Activated T-cell treated with anti-CD3 and anti-CD28 coated beads, Interleukin-2, amount 50 U/mL, for 1 hour (primary cell): Measurements from ENCODE around the gene PREX1.

Experiments
- DNase-seq: peaks from one replicate; pipeline ENCODE4 v3.0.0-alpha.2; 2020

PREX1 gene

DNA sequence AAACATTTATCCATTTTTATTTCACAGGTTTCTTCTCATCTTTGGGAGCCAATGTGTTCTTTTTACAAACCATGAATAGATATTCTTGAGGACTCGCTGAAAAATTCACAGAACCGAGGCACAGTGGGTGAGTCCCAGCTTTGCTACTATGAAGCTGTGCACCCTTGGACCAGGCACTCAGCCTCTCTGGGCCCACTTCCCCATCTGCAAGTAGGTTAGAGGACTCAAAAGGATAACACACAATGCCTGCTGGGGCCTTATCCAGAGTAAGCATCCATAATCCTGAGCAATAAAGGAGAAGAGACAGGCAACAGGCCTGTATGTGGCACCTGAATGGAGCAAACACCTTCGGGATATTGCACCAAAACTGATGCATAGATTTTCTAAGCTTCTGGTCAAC is 153.3 kb downstream of the PREX1 start:
- DNase-seq, result no peak

DNA sequence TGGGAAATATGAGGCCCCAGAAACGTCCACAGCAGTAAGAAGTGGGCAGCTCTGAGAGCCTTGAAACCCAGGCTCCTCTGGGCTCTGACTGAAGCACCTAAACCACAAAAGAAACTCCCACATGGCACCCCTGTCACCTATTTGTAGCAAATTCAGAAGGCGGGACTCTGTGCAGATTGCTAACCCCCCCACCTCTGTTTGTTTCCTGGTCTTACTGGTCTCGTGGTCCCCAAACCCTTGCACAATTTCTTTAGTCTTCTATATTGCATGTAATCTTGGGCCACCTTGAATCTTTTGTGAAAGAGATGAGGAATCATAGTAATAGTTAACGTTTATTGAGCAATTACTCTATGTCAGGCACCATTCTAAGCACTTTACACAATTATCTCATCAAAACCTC is 154.3 kb downstream of the PREX1 start:
- no peak for DNase-seq

DNA sequence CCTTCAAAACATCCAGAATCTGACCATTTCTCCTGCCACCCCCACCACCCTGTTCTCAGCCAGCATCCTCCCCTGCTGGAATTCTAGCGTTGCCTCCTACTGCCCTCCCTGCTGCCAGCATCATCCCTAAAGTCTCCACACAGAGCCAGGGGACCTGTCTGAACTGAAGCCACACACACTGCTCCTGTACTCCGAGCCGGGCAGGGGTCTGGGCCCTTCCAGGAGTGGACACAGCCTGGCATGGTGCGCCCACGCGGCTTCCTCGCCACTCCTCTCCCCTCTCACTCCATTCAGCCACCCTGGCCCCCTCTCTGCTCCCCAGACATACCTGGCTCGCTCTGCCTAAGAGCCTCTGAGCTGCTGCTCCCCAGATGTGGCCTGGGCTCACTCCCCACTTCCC is 155.5 kb downstream of the PREX1 start:
- DNase-seq, result no peak

DNA sequence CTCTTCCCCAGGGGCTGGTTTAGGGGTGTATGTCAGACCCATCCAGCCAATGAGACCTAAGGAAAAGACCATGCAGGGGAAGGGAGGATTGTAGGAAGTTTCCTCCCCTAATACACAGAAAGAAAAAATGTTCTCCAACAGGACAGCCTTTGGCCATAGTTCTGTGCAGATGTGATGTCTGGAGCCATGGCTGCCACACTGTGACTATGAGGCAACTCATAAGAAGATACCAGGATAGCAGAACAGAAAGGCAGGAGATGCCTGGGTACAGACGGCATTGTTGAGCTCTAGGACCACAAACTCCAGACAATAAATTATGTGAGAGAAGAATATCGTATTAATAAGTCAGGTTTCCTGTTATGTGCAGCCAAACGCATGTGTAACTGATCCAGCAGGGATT is 156.7 kb downstream of the PREX1 start:
- DNase-seq, result no peak

DNA sequence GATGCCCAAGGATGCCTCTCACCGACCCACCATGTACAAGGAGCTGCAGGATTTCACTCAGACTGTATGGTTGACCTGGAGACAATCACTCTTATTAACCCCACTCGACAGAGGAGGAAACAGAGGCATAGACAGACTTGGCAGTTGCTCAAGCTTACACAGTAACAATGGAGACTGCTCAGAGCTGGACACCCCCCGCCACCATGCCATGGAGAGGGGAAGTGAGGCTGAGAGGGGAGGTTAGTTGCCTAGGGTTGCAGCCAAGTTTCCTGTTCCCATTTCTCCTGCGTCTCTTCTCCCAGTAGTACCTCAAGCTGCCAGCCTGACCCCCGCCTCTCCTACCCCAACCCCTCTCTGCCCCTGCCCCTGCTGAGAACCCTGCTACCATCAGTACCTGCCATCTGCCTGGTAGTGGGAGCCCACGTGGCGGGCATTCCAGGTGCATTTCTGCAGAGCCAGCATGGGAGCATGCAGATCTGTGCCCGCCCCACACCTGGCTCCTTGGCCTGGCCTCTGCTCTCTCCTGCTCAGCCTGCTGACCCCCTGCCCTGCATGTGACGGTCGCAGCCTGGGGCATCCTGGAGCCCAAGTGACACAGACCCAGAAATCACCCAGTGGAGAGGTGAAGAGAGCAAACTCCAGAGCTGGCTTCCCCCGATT is 157.7 kb downstream of the PREX1 start:
- no peak for DNase-seq

DNA sequence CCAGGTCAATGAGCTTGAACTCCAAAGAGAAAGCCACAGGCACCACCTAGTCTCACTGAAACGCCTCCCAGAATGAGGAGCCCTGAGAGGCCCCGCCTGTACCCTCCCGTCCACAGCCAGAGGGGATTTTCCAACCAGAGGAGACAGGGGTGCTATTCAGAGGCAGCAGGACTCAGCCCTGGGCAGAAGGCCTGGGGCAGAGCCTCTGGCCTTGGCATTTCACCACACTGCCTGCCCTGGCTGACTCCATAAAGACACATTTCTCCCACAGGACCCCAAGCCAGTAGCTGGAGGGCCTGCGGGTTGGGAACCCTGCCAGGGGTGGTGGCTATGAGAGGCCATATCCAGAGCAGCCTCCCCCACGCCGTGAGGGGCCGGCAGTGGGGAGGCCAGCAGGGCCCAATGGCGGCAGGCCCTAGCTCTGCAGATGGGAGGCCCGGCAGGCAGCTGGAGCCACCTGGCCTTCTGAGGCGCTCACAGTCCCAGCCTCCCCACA is 159.3 kb downstream of the PREX1 start:
- no peak for DNase-seq

DNA sequence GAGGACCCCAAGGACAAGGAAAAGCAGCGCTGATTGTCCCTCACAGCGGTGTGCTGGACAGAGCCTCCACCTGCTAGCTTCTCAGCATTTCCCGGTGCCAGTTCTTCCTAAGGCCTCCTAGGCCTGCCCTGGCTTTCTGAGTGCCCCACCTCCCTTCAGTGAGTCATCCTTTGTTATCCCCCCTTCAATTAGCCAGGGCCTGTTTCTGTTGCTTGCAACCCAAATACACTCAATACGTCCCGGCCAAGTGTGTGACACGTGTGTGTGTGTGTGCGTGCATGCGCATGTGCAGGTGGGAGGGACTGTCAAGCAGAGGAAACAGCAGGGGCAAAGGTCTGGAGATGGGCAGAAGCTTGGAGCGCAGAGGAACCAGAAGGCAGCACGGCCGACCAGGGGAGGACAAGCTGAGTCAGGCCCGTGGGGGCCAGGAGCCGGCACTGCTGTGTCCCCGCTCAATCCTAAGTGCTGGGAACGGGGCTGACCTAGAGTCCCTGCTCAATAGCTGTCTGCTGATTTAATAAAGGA is 159.8 kb downstream of the PREX1 start:
- no peak for DNase-seq

DNA sequence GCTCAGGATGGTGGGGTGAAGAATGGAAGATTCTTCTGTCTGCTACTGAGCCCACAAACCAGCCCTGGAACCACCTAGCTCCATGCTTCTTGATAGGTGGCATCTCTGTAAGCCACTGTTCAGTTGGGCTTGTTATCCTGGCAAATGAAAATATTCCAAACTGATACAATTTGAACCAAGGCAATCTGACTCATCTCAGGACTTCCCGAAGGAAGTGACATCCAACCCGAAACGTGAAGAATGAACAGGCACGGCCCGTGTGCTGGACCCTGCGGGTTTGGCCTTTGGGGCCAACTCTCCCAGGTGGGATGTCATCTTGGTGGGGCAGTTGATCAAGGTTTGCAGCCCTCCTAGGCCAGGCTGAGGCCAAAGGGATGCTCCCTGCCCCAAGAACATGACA is 160.3 kb downstream of the PREX1 start:
- no peak for DNase-seq

DNA sequence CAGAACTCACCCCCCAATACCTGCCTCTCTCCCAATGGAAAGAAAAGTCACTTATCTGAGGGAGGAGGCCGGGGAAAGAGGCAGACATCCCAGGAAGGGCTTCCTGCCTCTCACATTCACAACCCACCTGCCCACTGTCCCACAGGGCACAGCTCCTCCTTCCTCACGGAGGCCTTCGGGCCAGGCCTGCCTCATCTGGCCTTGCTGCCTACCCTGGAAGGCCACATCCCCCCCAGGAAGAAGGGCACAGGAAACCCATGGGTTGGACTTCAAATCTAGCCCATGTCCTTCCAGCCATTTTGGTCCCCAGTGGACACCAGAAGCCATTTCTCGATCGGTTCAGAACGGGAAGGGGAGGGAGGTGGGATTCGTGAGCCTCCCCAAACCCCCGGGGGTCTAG is 162.0 kb downstream of the PREX1 start:
- no peak for DNase-seq

DNA sequence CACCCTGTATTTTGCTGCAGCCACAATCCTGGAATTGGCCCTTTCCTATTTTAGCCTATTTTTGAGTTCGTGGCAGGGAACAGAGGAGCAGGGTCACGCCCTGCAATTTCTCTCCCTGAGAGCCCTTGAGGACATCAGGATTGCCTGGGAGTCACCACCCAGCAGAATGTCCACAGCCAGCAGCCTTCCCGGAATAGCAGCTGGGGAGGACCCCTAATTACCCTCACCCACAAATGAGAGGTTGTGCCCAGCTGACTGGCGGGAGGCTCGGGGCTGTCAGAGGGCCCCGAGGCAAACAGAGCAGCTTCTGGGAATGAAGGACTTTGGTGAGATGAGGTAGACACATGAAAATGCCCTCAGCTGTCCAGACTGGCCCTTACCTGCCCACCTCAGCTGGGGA is 165.1 kb downstream of the PREX1 start:
- no peak for DNase-seq

DNA sequence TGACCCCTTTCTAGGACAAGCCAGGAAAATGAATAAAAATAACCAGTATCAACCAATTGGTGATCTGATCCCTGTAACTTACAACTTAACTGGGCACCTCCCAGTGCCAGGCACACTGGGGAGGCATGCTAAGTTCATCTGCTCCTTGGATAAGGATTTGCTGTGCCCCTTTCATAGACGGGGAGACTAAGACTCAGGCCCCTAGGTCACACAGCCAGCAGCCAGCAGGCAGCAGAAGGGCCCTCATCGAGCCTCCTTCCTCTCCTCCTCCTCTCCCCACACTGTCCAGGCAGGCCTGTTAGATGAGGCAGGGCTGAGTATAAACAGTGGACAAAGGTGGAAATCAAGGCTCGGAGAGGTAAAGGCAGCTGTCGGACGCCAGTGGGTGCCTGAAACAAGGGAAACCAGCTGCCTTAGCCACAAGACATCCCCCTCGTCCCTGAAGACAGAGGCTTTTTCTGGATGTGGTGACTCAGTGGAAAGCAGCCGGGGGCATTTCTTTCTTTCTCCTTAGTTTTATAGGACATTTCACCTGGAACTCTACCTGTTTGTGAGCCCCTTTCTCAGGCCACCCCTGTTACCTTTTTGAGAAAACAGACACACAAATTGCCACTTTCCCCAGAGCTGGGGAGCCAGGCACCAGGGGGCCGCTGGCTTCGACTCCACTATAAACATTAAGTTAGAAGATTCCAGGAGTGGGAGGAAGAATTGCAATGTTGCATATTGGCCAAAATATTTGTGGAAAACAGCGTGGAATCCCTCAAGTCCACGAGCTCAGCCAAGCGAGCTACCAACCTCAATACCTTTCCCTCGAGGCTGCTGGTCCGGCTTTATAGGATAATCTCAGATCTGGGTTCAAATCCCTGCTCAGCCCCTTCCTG is 166.0 kb downstream of the PREX1 start:
- no peak for DNase-seq

DNA sequence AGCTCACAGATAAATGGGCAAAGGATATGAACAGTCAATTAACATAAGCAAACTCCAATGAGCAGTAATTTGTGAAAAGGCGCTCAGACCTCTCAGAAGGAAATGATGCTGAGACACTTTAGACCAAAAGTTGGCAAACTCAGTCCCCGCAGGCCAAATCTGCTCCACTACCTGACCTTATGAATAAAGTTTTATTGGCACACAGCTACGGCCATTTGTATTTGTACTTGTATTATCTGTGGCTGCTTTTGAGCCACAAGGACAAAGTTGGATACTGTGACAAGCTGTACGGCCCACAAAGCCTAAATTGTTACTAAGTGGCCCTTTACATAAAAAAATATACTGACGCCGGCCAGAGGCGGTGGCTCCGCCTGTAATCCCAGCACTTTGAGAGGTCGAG is 167.0 kb downstream of the PREX1 start:
- no peak for DNase-seq

DNA sequence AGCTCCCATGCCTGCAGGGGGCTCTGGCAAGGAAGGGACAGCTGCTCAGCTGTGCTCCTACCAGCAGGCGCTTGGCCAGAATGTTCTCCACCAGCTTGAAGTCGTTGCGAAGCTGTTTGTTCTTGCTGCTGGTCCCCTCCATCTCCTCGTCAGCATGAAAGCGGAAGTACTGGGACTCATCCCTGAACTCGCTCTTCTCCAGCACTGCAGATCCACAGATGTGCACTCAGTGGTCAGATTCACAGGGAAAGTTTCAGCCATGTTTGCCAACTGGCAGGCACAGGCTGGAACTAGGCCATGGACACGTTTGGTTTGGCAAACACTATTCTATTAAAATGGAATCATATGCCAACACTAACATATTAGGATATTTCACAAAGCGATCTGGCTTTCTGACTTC is 167.9 kb downstream of the PREX1 start:
- DNase-seq, result no peak

DNA sequence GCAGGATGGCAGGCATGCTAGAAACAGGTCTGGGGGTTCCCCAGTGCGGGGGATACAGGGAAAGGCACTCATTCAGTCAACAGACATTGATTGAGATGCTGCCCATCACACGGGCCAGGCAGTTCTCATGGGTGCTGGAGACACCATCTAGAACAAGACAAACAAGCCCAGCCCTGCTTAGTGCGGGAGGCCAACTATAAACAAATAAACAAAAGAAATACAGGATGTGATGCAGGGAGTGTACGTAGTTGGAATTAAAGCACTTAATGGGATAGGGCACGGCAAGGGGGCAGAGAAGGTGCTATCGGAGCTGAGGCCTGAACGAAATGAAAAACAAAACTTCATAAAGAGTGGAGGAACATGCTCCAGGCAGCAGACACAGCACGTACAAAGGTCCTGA is 169.3 kb downstream of the PREX1 start:
- DNase-seq, result no peak

DNA sequence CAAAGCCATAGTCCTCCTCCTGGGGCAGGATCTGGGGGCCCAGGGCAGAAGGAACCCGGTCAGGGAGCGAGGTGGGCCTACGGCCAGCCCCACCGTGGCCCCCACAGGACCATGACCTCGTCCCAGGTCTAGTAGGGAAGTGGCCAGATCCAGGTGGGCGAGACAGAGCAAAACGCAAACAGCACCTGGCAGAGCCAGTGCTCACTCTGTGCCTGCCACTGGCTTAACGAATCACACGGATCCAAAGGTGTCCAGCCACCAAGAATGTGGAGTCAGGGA is 169.7 kb downstream of the PREX1 start:
- no peak for DNase-seq

DNA sequence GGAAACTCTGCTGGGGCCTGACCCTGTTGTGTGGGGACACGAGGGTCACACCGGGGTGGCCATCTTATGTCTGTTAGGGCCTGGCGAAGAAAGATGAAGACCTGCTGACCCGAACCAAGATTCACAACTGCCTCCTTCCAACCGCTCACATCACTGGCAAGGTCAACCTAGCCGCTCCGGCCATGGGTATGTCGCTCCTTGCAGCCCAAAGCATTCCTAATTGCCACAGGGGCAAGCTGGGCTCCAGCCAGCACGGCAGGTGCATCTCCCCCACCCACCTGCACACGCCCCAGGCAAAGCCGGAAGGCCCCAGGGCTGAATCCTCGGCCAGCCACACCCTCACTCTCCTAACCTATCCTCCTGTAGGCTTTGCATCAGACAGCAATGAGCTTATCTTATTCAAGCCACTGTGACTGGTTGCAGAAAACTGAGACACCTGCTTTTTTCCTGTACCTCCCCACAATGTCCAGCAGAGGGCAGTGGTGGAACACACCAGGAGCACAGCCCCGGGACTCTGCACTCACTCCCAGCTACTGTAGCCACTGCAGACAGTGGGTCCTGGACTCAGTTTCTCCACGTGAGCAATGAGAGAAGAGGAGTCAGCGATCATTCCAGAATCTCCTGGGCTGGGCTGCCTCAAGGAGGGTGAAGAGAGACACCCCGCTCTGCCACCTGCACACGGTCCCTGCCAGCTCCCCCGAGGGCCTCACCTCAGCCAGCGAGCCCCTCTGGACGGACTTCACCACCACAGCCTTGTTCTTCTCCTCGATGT is 170.2 kb downstream of the PREX1 start:
- peak; percentile 63 for DNase-seq

DNA sequence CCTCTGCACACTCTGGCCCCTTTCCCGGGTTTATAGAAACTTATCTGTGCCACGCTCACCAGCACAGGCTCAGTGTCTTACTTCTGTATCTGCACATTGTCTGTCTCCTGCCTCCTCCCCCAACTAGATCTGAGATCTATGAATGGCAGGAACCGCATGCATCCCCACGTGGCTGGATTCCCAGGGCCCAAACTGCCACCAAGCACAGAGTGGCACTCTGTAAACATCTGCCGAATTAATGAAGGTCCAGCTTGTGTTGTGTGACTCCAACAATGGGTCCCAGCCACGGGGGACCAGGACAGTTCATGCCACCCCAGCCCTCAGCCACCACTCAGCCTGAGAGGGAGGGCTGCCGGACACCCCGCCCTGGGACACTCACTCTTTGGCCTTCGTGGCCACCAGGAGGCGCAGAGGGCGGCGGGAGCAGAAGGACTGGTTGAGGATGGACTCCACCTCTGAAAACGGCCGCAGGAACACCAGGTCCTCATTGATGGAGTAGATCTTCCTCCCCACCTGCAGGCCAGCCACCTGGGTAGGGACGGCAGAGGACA is 171.1 kb downstream of the PREX1 start:
- no peak for DNase-seq

DNA sequence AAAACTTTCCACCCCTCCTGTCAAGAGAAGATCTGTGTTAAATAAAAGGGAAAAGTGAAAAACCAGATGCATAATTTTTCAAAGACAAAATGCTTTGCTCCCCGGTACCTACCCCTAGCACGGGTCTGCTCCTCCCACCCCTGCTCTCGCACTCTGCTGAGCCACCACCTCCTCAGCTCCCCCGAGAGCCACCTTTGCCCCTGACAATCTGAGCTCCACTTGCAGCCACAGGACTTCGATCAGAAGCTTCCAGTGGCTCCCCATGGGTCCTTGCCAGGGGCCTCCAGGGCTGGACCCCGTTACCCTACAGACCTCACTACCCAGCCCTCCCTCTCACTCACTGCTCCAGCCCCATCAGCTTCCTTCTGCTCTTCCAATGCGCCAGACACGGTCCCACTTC is 171.7 kb downstream of the PREX1 start:
- no peak for DNase-seq

DNA sequence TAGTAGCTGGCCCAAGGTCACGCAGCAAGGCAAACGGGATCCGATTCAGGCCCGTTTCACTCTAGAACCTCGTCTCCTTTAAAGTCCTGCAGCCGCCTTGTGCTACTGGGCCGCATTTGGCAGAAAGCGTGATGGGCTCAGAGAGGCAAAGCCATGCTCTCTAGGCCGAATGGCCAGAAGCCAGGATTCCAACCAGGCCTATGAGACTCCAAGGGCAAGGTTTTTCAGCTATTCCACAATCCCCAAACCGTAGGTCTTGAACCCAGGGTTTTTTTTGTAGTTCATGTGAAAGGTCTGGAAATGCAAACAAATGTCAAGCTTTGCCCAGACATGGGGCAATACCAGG is 174.1 kb downstream of the PREX1 start:
- DNase-seq, result no peak

DNA sequence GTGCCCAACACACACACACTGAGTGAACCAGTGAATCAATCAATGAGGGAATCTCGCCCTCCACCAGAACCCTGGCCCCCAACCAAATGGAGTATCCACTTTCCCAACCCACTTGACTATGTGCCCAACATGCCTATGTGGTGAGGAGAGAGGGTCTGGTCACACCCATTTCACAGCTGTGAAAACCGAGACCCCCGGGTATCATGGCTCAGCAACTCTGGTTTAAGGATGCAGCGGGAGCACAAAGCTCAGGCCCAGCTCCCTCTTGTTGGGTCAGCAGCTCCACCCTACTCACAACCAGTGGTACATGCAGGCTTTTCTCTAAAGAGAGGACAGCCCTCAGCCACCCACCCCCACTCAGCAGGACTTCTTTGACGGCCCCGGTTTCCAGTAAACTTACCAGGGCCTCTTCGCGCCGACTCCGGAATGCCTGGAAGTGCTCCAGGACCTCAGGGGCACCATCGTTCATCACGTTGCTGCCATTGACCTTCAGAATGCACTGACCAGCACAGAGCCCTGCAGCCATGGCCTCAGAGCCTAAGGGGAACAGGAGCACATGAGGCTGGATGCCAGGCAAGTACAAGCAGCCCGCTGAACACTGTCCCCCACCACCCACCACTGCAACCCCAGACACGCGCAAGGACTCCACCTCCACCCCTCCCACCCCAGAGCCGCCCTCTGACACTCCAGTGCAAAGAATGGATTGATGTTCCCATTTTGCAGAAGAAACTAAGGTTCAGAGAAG is 174.7 kb downstream of the PREX1 start:
- DNase-seq, result no peak

DNA sequence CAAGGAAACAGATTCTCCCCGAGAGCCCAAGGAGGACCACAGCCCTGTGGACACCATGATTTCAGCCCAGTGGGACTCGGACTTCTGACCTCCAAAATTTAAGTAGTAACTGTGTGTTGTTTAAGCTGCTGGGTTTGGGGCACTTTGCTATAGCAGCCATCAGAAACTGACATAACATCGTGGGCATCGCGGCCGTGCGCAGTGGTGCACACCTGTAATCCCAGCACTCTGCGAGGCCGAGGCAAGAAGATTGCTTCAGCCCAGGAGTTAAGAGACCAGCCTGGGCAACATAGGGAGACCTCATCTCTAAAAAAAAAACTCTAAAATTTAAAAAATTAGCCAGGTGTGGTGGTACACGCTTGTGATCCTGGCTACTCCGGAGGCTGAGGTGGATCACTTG is 175.8 kb downstream of the PREX1 start:
- DNase-seq, result no peak

DNA sequence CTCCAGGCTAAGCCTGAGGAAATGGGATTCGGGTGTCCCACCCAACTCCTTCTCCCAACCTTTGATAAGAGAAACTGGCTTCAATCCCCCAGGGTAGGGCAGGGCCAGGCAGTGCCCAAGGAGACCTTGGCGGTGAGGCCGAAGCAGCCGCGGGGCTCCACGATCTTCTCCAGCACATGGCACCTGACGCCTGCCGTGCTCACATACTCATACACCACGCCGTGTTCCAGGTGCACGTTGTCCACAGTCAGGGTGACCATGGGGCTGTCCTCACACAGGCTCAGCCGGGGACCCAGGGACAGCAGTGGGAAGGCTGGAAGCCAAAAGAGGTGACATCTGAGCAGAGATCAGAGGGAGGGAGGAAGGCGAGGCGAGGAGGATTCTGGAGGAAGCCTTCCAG is 176.5 kb downstream of the PREX1 start:
- DNase-seq, result no peak

DNA sequence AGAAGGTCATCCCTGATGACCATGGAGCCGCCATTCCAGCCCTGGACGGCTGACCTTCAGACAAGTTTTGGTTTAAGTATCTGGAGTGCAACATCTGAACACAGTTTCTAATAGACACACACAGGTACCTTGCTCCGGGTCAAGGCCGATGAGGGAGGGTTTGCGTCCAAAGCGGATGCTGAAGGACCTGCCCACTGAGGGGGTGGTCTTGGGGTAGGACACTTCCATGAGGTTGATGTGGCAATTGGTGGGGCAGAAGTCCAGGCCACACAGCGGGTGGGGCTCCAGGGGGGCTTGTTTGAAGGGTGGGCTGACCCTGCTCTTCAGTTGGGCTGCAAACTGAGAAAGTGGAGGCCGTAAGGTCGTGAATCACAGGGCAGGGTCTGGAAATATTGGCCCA is 177.9 kb downstream of the PREX1 start:
- no peak for DNase-seq
